ENCODE measurements around the gene TAF1.
"Not testable (repeated sequence)": the region's sequence is repeated elsewhere in the genome, so short reads cannot be mapped to it uniquely, and the experiment has no call there.

The TAF1 gene

GRCh38 chrX:71365875-71366673 is at the start of gene TAF1:
TAF1 (plus strand) TSS chrX:71366357; CDS start chrX:71366375, 18 bp downstream.
- peak; percentile 93 for DNase-seq

DNA sequence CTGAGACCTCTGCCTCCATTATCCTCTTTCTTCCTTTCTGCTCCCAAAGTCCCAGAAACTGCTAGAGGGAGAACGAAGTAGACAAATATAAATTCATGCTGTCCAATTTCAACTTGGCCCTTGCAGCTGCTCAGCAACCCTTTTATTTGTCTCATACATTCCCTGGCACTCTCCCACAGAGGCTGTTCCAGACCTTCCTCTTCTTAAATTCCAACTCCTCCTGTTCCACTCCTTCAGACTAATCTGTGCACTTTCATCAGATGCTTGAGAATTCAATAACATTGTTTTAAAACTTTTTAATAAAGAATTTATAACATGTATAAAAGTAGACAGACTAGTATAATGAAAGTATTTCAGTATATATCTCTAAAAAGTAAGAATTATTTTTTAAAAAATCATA is 49.2 kb upstream of the TAF1 start:
- not testable (repeated sequence) for DNase-seq

DNA sequence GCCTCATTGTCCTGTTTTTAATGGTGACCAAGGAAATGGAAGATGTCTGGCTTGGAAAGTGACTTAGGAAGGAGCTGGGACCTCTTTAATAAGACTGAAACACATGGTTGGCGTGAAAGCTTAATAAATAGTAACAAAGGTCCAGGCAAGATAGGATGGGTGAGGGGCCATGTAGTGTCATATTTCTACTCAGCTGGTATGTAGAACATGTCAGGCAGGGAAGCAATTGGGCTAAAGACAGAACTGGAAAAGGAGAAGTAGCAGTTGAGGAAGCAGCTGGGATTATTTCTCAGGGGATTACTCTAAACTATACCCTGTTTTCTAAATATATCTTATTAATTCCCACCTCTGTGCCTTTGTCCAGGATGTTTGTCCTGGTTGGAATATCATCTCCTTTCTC is 46.0 kb upstream of the TAF1 start:
- no peak for DNase-seq

DNA sequence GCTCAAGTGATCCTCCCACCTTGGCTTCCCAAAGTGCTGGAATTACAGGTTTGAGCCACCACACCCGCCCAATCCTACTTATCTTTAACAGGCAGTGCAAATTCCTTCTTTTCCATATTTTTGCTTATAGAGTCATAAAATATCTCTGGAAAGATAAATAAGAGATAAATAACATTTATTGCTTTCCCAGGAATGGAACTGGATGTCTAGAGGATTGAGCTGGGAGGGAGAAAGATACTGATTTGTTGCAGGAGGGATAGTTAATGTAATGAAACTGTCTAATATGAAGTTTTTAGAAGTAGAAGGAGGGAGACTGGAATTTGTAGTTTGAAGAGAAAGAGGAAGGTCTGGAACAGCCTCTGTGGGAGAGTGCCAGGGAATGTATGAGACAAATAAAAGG is 44.4 kb upstream of the TAF1 start:
- DNase-seq, result no peak

DNA sequence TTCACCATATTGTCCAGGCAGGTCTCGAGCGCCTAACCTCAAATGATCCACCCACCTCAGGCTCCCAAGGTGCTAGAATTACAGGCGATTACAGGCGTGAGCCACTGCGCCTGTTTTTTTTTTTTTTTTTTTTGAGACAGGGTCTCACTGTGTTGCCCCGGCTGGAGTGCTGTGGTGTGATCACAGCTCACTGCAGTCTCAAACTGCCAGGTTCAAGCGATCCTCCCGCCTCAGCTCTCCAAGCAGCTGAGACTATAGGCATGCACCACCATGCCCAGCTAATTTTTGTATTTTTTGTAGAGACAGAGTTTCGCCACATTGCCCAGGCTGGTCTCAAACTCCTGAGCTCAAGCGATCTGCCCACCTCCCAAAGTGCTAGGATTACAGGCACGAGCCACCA is 41.7 kb upstream of the TAF1 start:
- DNase-seq, result not testable (repeated sequence)

DNA sequence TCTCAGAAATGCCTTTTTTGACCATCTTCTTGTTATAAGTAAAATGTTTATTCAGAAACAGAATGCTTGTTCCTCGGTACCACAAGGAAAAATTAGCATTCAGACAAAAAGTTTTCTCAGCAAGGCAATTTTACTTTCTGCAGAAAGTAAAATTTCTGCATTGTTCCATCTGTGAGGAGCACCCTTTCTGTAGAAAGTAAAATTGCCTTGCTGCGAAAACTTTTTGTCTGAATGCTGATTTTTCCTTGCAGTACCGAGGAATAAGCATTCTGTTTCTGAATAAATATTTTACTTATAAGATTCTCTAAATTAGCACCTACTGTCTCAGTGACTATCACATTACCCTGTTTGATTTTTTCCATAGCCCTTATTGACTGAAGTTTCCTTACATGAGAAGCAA is 39.8 kb upstream of the TAF1 start:
- DNase-seq, result no peak

GRCh38 chrX:71349151-71349665 is 16.9 kb upstream of the TAF1 start:
- not testable (repeated sequence) for DNase-seq

- DNase-seq, result not testable (repeated sequence)
Observed at GRCh38 chrX:71349867-71350266, 16.3 kb upstream of the TAF1 start.

DNA sequence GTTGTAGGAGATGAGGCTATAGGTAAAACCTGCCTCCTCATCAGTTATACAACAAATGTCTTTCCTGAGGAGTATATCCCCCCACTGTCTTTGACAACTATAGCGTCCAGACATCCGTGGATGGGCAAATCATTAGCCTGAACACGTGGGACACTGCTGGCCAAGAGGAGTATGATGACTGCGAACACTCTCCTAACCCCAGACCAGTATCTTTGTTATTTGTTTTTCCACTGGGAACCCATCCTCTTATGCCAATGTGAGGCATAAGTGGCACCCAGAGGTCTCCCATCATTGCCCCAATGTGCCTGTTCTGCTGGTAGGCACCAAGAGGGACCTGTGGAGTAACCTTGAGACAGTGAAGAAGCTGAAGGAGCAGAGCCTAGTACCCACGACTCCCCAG is 13.7 kb upstream of the TAF1 start:
- not testable (repeated sequence) for DNase-seq

- DNase-seq, result no peak
Observed at GRCh38 chrX:71364221-71364620, 1.9 kb upstream of the TAF1 start.

DNA sequence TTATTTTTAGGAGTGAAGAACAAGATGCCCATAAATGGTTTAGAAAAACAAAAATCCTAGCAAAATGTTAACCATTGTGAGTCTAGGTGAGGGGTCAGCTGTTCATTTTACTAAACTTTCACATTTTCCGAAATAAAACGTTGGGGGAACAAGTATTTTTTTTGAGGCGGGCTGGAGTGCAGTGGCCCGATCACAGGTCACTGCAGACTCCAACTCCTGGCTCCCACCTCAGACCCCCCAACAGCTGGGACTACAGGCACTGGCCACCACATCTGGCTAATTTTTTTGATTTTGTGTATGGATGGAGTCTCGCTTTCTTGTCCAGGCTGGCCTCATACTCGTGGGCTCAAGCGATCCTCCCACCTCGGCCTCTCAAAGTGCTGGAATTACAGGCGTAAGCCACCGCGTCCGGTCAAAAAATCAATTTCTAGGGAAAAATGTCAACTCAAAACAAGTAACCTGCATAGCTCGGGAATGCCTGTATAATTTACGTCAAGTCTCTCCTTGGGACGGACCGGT is 742 bp upstream of the TAF1 start:
- no peak for DNase-seq

DNA sequence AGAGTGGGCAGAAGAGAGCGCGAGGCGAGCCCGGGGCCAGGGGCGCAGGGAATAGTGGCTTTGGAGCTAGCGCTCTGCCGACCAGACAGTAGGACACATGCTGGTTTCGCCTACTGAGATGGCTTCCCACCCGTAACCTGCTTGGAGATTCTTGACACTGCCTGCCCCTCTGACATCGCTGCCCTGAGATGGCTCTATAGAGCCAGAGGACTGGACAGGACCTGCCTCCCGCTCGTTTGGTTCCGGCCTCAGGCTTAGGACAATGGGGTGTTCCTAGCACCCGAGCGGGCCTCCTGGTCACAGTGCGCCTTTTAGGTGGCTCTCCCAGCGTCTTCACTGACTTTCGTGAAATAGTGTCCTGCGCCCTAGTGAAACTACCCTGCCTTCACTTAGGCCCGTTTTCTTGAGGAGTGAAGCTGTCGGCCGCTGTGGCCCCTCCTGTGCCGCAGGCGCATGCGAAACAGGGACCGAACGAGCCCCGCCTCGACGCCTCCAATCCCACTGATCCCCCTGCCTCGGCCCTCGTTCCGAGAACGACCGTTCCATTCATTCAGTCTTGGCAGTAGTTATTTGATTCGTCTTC is 608 bp downstream of the TAF1 start:
- DNase-seq, result no peak

DNA sequence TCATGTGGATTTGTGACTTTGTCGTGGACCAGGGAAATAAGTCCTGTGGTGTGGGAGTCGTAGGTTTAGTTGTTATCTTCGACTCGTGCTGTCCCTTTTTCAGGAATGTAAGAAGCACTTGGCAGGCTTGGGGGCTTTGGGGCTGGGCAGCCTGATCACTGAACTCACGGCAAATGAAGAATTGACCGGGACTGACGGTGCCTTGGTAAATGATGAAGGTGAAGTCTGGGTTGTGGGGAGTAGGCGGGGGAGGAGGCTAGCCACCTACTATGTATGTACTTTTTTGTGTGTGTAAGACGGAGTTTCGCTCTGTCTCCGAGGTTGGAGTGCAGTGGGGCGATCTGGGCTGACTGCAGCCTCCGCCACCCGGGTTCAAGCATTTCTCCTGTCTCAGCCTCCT is 1.2 kb downstream of the TAF1 start:
- DNase-seq, result no peak

DNA sequence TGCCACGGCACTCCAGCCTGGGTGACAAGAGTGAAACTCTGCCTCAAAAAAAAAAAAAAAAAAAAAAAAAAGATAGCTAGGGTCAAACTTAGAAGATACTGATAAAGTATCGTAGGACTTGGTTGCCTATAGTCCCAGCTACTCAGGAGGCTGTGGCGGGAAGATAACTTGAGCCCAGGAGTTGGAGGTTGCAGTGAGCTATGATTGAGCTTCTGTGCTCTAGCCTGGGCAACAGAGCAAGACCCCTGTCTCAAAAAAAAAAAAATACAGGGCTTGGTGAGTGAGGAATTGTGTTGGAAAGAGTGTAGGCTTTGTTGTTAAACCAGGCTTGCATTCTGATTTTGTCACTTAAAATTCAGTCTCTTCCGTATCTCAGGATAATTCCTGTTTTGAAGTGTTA is 6.2 kb downstream of the TAF1 start:
- no peak for DNase-seq

DNA sequence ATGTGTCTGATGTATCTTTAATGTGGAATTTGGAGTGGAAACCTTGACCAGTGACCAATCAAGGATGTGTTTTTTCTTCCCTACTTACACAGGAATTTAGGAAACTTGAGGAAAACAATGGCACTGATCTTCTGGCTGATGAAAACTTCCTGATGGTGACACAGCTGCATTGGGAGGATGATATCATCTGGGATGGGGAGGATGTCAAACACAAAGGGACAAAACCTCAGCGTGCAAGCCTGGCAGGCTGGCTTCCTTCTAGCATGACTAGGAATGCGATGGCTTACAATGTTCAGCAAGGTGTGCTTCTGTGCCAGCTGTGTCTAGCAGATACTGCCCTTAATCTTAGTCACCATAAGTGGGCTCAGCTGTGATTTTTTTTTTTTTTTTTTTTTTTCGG is 12.6 kb downstream of the TAF1 start:
- no peak for DNase-seq

- DNase-seq, result not testable (repeated sequence)
Observed at GRCh38 chrX:71391725-71392124, 25.6 kb downstream of the TAF1 start.

- no peak for DNase-seq
Observed at GRCh38 chrX:71393919-71394318, 27.8 kb downstream of the TAF1 start.

GRCh38 chrX:71396576-71396975 is 30.4 kb downstream of the TAF1 start:
- DNase-seq, result no peak

- no peak for DNase-seq
Observed at GRCh38 chrX:71400710-71401109, 34.6 kb downstream of the TAF1 start.

- not testable (repeated sequence) for DNase-seq
Observed at GRCh38 chrX:71416260-71416659, 50.1 kb downstream of the TAF1 start.

GRCh38 chrX:71420686-71421085 is 54.5 kb downstream of the TAF1 start:
- no peak for DNase-seq

DNA sequence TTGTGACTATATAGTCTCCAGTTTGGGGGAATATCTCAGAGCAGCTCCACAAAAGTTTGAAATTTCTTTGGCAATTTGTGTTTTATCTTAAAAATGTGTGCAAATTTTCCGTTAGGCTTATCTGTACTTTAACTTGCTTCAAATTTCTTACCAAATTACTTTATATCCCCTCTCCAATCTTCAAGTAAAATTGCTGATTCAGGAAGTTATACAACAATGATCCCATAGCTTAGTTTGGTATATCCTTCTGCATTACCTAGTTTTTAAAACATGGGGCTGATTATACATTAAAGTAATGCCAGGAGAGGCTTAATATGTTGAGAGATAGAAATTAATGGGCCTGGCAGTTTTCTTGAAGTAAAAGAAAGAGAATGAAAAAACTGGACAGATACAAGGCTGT is 66.6 kb downstream of the TAF1 start:
- no peak for DNase-seq

DNA sequence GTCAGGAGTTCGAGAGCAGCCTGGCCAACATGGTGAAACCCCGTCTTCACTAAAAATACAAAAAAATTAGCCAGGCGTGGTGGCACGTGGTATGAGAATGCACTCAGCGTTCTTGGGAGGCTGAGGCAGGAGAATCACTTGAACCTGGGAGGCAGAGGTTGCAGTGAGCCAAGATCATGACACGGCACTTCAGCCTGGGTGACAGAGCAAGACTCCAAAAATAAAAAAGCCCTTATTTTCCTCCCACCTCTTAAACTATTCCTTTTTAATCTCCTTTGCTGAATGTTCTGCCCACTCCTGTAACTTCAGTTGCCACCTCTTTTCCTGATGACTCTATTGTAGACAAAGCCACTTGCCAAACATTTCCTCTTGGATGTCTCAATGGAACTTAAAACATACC is 72.6 kb downstream of the TAF1 start:
- no peak for DNase-seq

- DNase-seq, result no peak
Observed at GRCh38 chrX:71439420-71439819, 73.3 kb downstream of the TAF1 start.

All from midbrain (tissue), 1 donor.